Transverse colon (tissue), 4 donors: ENCODE results near the gene JMJD1C. TPM values are rescaled to one million over a fixed set of nuclear protein-coding genes. Genes with fewer than 3 reads are reported as not detected.

Experiments used
- DNase-seq: peaks from one replicate; pipeline ENCODE4 v3.0.0-alpha.2; 2019
- H3K27ac ChIP-seq, 4 donors: fragments of 200-600 bp; sonication (generic); 2 replicates each; pipeline ENCODE4 v1.5.1; 2016 to 2018; ENCODE audit warnings: inconsistent platforms in 4 of 4
- H3K27me3 ChIP-seq: fragments of 200-600 bp; sonication (generic); 2 replicates; pipeline ENCODE4 v1.5.1; 2017; ENCODE audit warnings: inconsistent platforms
- H3K36me3 ChIP-seq, 4 donors: fragments of 200-600 bp; sonication (generic); 2 replicates each; pipeline ENCODE4 v1.5.1; 2017 to 2019; ENCODE audit warnings: inconsistent platforms in 4 of 4
- H3K4me1 ChIP-seq, 4 donors: fragments of 200-600 bp; sonication (generic); 2 replicates each; pipeline ENCODE4 v1.5.1; 2017 to 2020; ENCODE audit warnings: inconsistent platforms in 4 of 4
- H3K4me3 ChIP-seq, 4 donors: fragments of 200-600 bp; sonication (generic); 1 replicate in 1 of 4; 2 replicates in 3 of 4; pipeline versions ENCODE4 v1.5.1 to v1.6.1; 2017 to 2019; ENCODE audit warnings: inconsistent platforms in 4 of 4
- H3K9me3 ChIP-seq, 2 donors: fragments of 200-600 bp; sonication (generic); 2 replicates each; pipeline ENCODE4 v1.5.1; 2017 to 2019; ENCODE audit warnings: inconsistent platforms in 2 of 2
- CTCF ChIP-seq, 5 experiments: fragments of 200-600 bp in 3 of 5; fragments of 450-650 bp in 2 of 5; sonication (generic) in 3 of 5; IDR thresholded peaks; 1 replicate in 2 of 5; 2 replicates in 3 of 5; pipeline ENCODE4 v1.5.1; 2016 to 2017; ENCODE audit warnings: antibody characterized with exemption in 5 of 5, inconsistent platforms in 3 of 5, mild to moderate bottlenecking in 2 of 5, moderate library complexity in 1 of 5
- EP300 ChIP-seq: sonication (generic); formaldehyde crosslinking; IDR thresholded peaks from one replicate; pipeline ENCODE4 v1.6.1; 2017; ENCODE audit warnings: antibody characterized with exemption, low read depth
- POLR2A ChIP-seq: fragments of 450-650 bp; IDR thresholded peaks from one replicate; pipeline ENCODE4 v1.6.1; 2016; ENCODE audit warnings: antibody characterized with exemption, mild to moderate bottlenecking, moderate library complexity
- POLR2AphosphoS5 ChIP-seq, 3 donors: sonication (generic); formaldehyde crosslinking; IDR thresholded peaks; one replicate each; pipeline ENCODE4 v1.6.1; 2016; ENCODE audit warnings: antibody characterized with exemption in 3 of 3
- WGBS, 2 donors: methylation state at CpG; one replicate each; pipeline ENCODE4 v1.1.5; 2018; ENCODE audit warnings: low coverage in 1 of 2; 5-methylcytosine and 5-hydroxymethylcytosine counted together
- in situ Hi-C, 4 donors: fragments of 200-750 bp; cut with MboI; loops; one replicate each; pipeline versions ENCODE4 v1.15.0 to v1.15.1; 2017; ENCODE audit warnings: low sequenced_read_pairs in 3 of 4, low pct_ligation_motif_present in 1 of 4, low pct_unique_long_range_greater_than_20kb in 1 of 4
- intact Hi-C: fragments of 100-400 bp; cut with DNase I; formaldehyde crosslinking; loops from one replicate; pipeline ENCODE4 v1.15.1; 2023; ENCODE audit warnings: low total_unique reads
- total RNA-seq, 4 donors: library from RNA; depleted of rRNA; stranded (reverse); fragments of >200 nt; gene quantifications; one replicate each; pipeline ENCODE4 v1.1.0, GENCODE V29; 2016

JMJD1C gene
- total RNA-seq, 4 donors from 2014 or later = 56.7 to 128 (median 78.9) TPM

- Histone ChIP-seq H3K4me1 (peaks cover 0 to 33% (median 5%) of the 10 kb centered on the region in 4 donors), H3K9me3 (no peaks in the 10 kb centered on the region), H3K27ac (no peak overlapping the region), H3K27me3 (no peaks in the 10 kb centered on the region), H3K36me3 (no peaks in the 10 kb centered on the region), H3K4me3 (no peak overlapping the region)
- TF ChIP-seq POLR2AphosphoS5 (IDR thresholded peaks at IDR 0.05) (no peak), EP300 (no peak), CTCF (IDR thresholded peaks at IDR 0.05) (no peak), POLR2A (no peak)
- in situ Hi-C loops (no loop called here), intact Hi-C loops (no loop called here)
- WGBS, 2 donors = 80 to 100% methylated on average over 1 to 3 of the region's 3 CpGs
- no peak for DNase-seq
Measured at GRCh38 chr10:63478564-63478963, 12.8 kb upstream of the JMJD1C start.

GRCh38 chr10:63477927-63478326, 12.2 kb upstream of the JMJD1C start:
- H3K9me3 ChIP-seq = no peaks in the 10 kb centered on the region
- TF ChIP-seq CTCF (IDR thresholded peaks at IDR 0.05) = no peak
- no peak for TF ChIP-seq POLR2A
- no peak for TF ChIP-seq EP300
- no peak for TF ChIP-seq POLR2AphosphoS5 (IDR thresholded peaks at IDR 0.05)
- 60 to 63% methylated on average over 1 of the region's 1 CpG for WGBS, 2 donors
- no peaks in the 10 kb centered on the region for H3K36me3 ChIP-seq
- in situ Hi-C loops = no loop called here
- H3K27me3 ChIP-seq = no peaks in the 10 kb centered on the region
- intact Hi-C loops = no loop called here
- no peak overlapping the region for H3K27ac ChIP-seq
- peaks cover 0 to 33% (median 5%) of the 10 kb centered on the region in 4 donors for H3K4me1 ChIP-seq
- no peak overlapping the region for H3K4me3 ChIP-seq
- no peak for DNase-seq

GRCh38 chr10:63474488-63474887, 8.7 kb upstream of the JMJD1C start:
- Histone ChIP-seq H3K9me3 (no peaks in the 10 kb centered on the region), H3K4me3 (no peak overlapping the region), H3K4me1 (peaks cover 0 to 9% (median 3%) of the 10 kb centered on the region in 4 donors), H3K27ac (no peak overlapping the region), H3K27me3 (no peaks in the 10 kb centered on the region), H3K36me3 (no peaks in the 10 kb centered on the region)
- TF ChIP-seq CTCF (IDR thresholded peaks at IDR 0.05) = no peak
- TF ChIP-seq EP300 = no peak
- no peak for TF ChIP-seq POLR2A
- TF ChIP-seq POLR2AphosphoS5 (IDR thresholded peaks at IDR 0.05) = no peak
- intact Hi-C loops = no loop called here
- WGBS, 2 donors = 95 to 96% methylated on average over 4 to 8 of the region's 8 CpGs
- in situ Hi-C loops = loop anchor here in 2 of 4 donors (25.0 kb wide), 1 partner anchor 262 kb away; no protein-coding TSS in a partner anchor
- DNase-seq = no peak

GRCh38 chr10:63470928-63471327, 5.2 kb upstream of the JMJD1C start:
- Histone ChIP-seq H3K4me3 (no peak overlapping the region), H3K36me3 (no peaks in the 10 kb centered on the region), H3K27ac (no peak overlapping the region), H3K27me3 (no peaks in the 10 kb centered on the region), H3K9me3 (no peaks in the 10 kb centered on the region), H3K4me1 (peaks cover 0 to 16% (median 10%) of the 10 kb centered on the region in 4 donors)
- WGBS, 2 donors = 75 to 77% methylated on average over 3 of the region's 3 CpGs
- no peak for TF ChIP-seq EP300
- no peak for TF ChIP-seq POLR2AphosphoS5 (IDR thresholded peaks at IDR 0.05)
- no peak for TF ChIP-seq CTCF (IDR thresholded peaks at IDR 0.05)
- no peak for TF ChIP-seq POLR2A
- intact Hi-C loops = no loop called here
- in situ Hi-C loops = loop anchor here in 2 of 4 donors (25.0 kb wide), 1 partner anchor 259 kb away; no protein-coding TSS in a partner anchor
- no peak for DNase-seq
